A673 (cell line): ENCODE measurements around the gene PICALM. TPM values are rescaled to one million over a fixed set of nuclear protein-coding genes. Genes with fewer than 3 reads are reported as not detected.

Experiments
- Bru-seq: library from RNA; stranded (reverse); fragments of 400-500 nt; gene quantifications from one replicate; lab custom pipeline; 2021; lab: Mats Ljungman, UMichigan
- BruChase-seq, 2 experiments: library from RNA; stranded (reverse); fragments of 400-500 nt; gene quantifications; one replicate each; lab custom pipeline; 2021; lab: Mats Ljungman, UMichigan
- BruUV-seq: library from RNA; stranded (reverse); fragments of 400-500 nt; replicated peaks from 2 replicates; lab custom pipeline; 2021; lab: Mats Ljungman, UMichigan
- CTCF ChIA-PET: fragments of 300-600 bp; sonication (Branson Sonifier 250); formaldehyde crosslinking; loops from one replicate; lab custom pipeline; 2022; ENCODE audit warnings: antibody characterized with exemption; lab: Charles Lee
- POLR2A ChIA-PET: fragments of 300-600 bp; sonication (Branson Sonifier 250); formaldehyde crosslinking; loops from one replicate; lab custom pipeline; 2022; ENCODE audit warnings: antibody characterized with exemption; ENCODE audit not compliant: low non-redundant PET; lab: Charles Lee
- DNase-seq: peaks from one replicate; pipeline ENCODE4 v3.0.0-alpha.2; 2015; ENCODE audit warnings: low spot score
- H3K27ac ChIP-seq: fragments of 200-600 bp; sonication (generic); 2 replicates; pipeline ENCODE4 v1.5.1; 2016; ENCODE audit warnings: mixed run types, low read depth, mild to moderate bottlenecking, mixed read lengths, antibody characterized with exemption, low read length; ENCODE audit not compliant: poor library complexity, severe bottlenecking
- H3K27me3 ChIP-seq: fragments of 200-600 bp; sonication (generic); replicated peaks from 2 replicates; pipeline ENCODE4 v1.6.1; 2017; ENCODE audit warnings: mixed run types, low read depth, mild to moderate bottlenecking, mixed read lengths, antibody characterized with exemption, low read length; ENCODE audit not compliant: insufficient read depth, poor library complexity
- H3K36me3 ChIP-seq: fragments of 200-600 bp; sonication (generic); 2 replicates; pipeline ENCODE4 v1.6.1; 2016; ENCODE audit warnings: mixed run types, mild to moderate bottlenecking, mixed read lengths, antibody characterized with exemption, low read length; ENCODE audit not compliant: insufficient read depth, poor library complexity, severe bottlenecking
- H3K4me1 ChIP-seq: fragments of 200-600 bp; sonication (generic); 2 replicates; pipeline ENCODE4 v1.6.1; 2017; ENCODE audit warnings: mixed run types, mild to moderate bottlenecking, mixed read lengths, antibody characterized with exemption, low read length; ENCODE audit not compliant: insufficient read depth, poor library complexity, severe bottlenecking
- H3K4me3 ChIP-seq: fragments of 200-600 bp; sonication (generic); 2 replicates; pipeline ENCODE4 v1.5.1; 2016; ENCODE audit warnings: low read depth, mixed run types, mild to moderate bottlenecking, mixed read lengths, low read length; ENCODE audit not compliant: poor library complexity, severe bottlenecking
- H3K9me3 ChIP-seq: fragments of 200-600 bp; sonication (generic); 2 replicates; pipeline ENCODE4 v1.6.1; 2016; ENCODE audit warnings: mixed run types, low read depth, mild to moderate bottlenecking, mixed read lengths, antibody characterized with exemption, low read length; ENCODE audit not compliant: poor library complexity, severe bottlenecking
- EZH2 ChIP-seq: fragments of 200-600 bp; sonication (generic); IDR thresholded peaks from 2 replicates; pipeline ENCODE4 v1.6.1; 2017; ENCODE audit warnings: borderline replicate concordance, low read depth, mild to moderate bottlenecking, mixed read lengths, antibody characterized with exemption, low read length; ENCODE audit not compliant: poor library complexity, severe bottlenecking
- intact Hi-C: fragments of 100-400 bp; cut with micrococcal nuclease; formaldehyde crosslinking; loops from one replicate; pipeline ENCODE4 v1.10.0; 2022; ENCODE audit not compliant: unreplicated experiment
- long read RNA-seq: library from polyadenylated mRNA; stranded (forward); transcript quantifications from one replicate; pipeline ENCODE4 v2.0.0, GENCODE V29; 2022
- total RNA-seq: library from RNA; stranded (reverse); gene quantifications from 2 replicates; pipeline ENCODE4 v1.2.3, GENCODE V29; 2021
- TF ChIP-seq, protein P1 (sequence below): fragments of 300-800, 200-600 bp; sonication (generic); conservative IDR thresholded peaks from 2 replicates; pipeline ENCODE4 v1.5.1; 2017; ENCODE audit warnings: low read depth, mild to moderate bottlenecking, antibody characterized with exemption, low read length, moderate library complexity, mixed read lengths

The PICALM gene, protein sequence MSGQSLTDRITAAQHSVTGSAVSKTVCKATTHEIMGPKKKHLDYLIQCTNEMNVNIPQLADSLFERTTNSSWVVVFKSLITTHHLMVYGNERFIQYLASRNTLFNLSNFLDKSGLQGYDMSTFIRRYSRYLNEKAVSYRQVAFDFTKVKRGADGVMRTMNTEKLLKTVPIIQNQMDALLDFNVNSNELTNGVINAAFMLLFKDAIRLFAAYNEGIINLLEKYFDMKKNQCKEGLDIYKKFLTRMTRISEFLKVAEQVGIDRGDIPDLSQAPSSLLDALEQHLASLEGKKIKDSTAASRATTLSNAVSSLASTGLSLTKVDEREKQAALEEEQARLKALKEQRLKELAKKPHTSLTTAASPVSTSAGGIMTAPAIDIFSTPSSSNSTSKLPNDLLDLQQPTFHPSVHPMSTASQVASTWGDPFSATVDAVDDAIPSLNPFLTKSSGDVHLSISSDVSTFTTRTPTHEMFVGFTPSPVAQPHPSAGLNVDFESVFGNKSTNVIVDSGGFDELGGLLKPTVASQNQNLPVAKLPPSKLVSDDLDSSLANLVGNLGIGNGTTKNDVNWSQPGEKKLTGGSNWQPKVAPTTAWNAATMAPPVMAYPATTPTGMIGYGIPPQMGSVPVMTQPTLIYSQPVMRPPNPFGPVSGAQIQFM
- total RNA-seq (168 and 174 TPM in 2 replicates), Bru-seq, nascent RNA (percentile 97 among the genes with signal in this experiment), BruChase-seq, experiment 1, labeled RNA remaining after a 2-hour chase (percentile 96 among the genes with signal in this experiment), BruChase-seq, experiment 2, labeled RNA remaining after a 6-hour chase (percentile 94 among the genes with signal in this experiment)
- long read RNA-seq, partial matches to known transcripts: 7 of 53 reads
- long read RNA-seq, other reads (novel, unspliced or antisense): 39 of 53 reads

DNA sequence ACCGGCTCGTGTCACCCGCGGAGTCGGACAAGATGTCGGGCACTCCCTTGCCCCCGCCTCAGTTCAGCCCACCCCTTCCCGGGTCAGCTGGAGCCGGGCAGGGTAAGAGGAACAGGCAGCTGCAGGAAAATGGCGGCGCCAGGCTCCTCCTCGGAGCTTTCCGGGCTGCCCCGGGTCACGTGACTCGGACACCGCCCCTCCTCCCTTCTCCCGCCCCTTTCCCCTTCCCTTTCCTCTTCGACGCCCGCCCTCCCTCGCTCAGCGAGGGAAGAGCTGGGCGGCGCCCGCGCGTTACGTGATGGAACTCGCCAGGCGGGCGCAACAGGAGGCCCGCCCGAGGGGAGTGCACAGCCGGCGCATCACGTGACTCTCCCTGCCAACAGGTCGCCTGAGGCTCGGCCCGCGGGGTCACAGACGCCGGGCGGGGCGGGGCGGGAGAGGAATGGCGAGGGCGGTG, at the start of gene PICALM:
Gene PICALM (minus strand): TSS at position 134 of the 457 bp plus-strand sequence. CDS start 304 bp downstream, outside the sequence.
- intact Hi-C loops: loop anchor here (5.0 kb wide), 1 partner anchor 178 kb away; no protein-coding TSS in a partner anchor
- H3K4me3 ChIP-seq: peak within 1 kb of the TSS; percentile 76
- TF ChIP-seq, protein P1, sequence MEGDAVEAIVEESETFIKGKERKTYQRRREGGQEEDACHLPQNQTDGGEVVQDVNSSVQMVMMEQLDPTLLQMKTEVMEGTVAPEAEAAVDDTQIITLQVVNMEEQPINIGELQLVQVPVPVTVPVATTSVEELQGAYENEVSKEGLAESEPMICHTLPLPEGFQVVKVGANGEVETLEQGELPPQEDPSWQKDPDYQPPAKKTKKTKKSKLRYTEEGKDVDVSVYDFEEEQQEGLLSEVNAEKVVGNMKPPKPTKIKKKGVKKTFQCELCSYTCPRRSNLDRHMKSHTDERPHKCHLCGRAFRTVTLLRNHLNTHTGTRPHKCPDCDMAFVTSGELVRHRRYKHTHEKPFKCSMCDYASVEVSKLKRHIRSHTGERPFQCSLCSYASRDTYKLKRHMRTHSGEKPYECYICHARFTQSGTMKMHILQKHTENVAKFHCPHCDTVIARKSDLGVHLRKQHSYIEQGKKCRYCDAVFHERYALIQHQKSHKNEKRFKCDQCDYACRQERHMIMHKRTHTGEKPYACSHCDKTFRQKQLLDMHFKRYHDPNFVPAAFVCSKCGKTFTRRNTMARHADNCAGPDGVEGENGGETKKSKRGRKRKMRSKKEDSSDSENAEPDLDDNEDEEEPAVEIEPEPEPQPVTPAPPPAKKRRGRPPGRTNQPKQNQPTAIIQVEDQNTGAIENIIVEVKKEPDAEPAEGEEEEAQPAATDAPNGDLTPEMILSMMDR: no peak
- no peak for TF ChIP-seq EZH2
- BruUV-seq: no TSS peak
- CTCF ChIA-PET: interaction anchor here (1.0 to 1.2 kb wide), 3 partner anchors 27 to 150 kb away, joined by 3 to 10 read pairs (median 3); no protein-coding TSS in a partner anchor
- POLR2A ChIA-PET: interaction anchor here (0.5 to 0.7 kb wide), 4 partner anchors 34 to 125 kb away, joined by 3 to 4 read pairs (median 4); no protein-coding TSS in a partner anchor
- no peaks in the 10 kb centered on the region for H3K9me3 ChIP-seq
- H3K36me3 ChIP-seq: no peaks in the 10 kb centered on the region
- no peaks in the 10 kb centered on the region for H3K27me3 ChIP-seq
- peak within 1 kb of the TSS; percentile 90 for H3K27ac ChIP-seq
- H3K4me1 ChIP-seq: peaks cover 34% of the 10 kb centered on the region
- peak; percentile 100 for DNase-seq

DNA sequence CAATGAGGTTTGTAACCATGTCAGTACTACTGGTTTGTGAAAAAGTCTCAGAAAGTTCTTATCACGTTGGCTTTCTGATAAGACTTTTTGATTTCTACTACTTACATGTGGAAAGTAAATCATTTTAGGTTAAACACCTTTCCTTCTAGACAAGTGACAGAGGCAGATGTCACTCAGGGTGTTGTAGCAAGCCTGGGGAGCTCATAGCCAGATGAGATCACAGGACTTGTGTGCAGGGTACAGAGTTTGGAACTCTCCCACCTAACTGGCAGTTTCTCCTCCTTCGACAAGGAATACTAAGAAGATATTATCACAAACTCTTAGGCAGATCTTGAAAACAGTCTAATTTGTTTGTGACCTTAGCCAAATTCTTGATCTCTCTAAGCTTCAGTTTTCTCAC, 49.4 kb upstream of the PICALM start:
- no peak for DNase-seq
- TF ChIP-seq, protein P1: no peak
- no peak for TF ChIP-seq EZH2
- POLR2A ChIA-PET: no interaction called here
- Histone ChIP-seq H3K27ac (no peak overlapping the region), H3K4me3 (no peak overlapping the region), H3K9me3 (no peaks in the 10 kb centered on the region), H3K36me3 (no peaks in the 10 kb centered on the region), H3K4me1 (no peaks in the 10 kb centered on the region), H3K27me3 (no peaks in the 10 kb centered on the region)
- no TSS peak for BruUV-seq
- intact Hi-C loops: no loop called here
- CTCF ChIA-PET: no interaction called here

DNA sequence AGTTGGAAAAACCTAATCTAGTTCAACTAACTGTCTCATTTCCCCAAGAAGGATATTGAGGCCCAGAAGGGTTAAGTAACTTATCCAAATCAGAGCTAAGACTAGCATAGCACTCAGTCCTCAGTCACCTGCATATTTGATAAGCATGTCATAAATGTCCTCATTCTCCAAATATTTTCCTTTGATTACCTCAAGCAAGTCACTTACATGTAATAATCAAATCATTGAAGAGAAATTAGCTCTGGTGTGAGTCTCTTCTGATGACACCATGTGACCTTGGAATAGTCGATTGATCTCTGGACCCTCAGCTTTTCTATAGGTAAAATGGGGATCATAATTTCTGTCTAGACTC, 48.8 kb upstream of the PICALM start:
- H3K27me3 ChIP-seq: no peaks in the 10 kb centered on the region
- ChIA-PET POLR2A (no interaction called here), CTCF (no interaction called here)
- no peaks in the 10 kb centered on the region for H3K4me1 ChIP-seq
- H3K4me3 ChIP-seq: no peak overlapping the region
- no peak for DNase-seq
- H3K36me3 ChIP-seq: no peaks in the 10 kb centered on the region
- intact Hi-C loops: no loop called here
- H3K9me3 ChIP-seq: no peaks in the 10 kb centered on the region
- H3K27ac ChIP-seq: no peak overlapping the region
- BruUV-seq: no TSS peak
- TF ChIP-seq, protein P1: no peak
- TF ChIP-seq EZH2: no peak
